ENCODE data around the gene SAC3D1. TPM values are rescaled to one million over a fixed set of nuclear protein-coding genes. Genes with fewer than 3 reads are reported as not detected.

SAC3D1 gene
- total RNA-seq, 1 experiment from 2014 or later: 35.8 TPM

Other genes with a start within 250 kb of the SAC3D1 start
- gene MAP4K2, start 238.0 kb upstream of the SAC3D1 start, total RNA-seq (2014; rRNA removed; shearing (Covaris generic)): 19.2 and 22.9 TPM in 2 replicates
- gene MEN1, start 230.7 kb upstream of the SAC3D1 start, total RNA-seq (2014; rRNA removed; shearing (Covaris generic)): 13.8 and 22.0 TPM in 2 replicates
- gene CDC42BPG, start 196.6 kb upstream of the SAC3D1 start, total RNA-seq (2014; rRNA removed; shearing (Covaris generic)): 0.03 TPM in 1 of 2 replicates, not detected in the other
- 75.2 and 85.7 TPM in 2 replicates for gene EHD1, start 162.6 kb upstream of the SAC3D1 start, total RNA-seq (2014; rRNA removed; shearing (Covaris generic))
- gene ATG2A, start 124.0 kb upstream of the SAC3D1 start, total RNA-seq (2014; rRNA removed; shearing (Covaris generic)): 22.5 and 23.2 TPM in 2 replicates
- 20.6 and 30.6 TPM in 2 replicates for gene PPP2R5B, start 116.5 kb upstream of the SAC3D1 start, total RNA-seq (2014; rRNA removed; shearing (Covaris generic))
- gene GPHA2, start 105.3 kb upstream of the SAC3D1 start, total RNA-seq (2014; rRNA removed; shearing (Covaris generic)): not detected in 2 replicates
- not detected in 2 replicates for gene MAJIN, start 69.1 kb upstream of the SAC3D1 start, total RNA-seq (2014; rRNA removed; shearing (Covaris generic))
- not detected in 2 replicates for gene BATF2, start 44.2 kb upstream of the SAC3D1 start, total RNA-seq (2014; rRNA removed; shearing (Covaris generic))
- gene ARL2, start 27.1 kb upstream of the SAC3D1 start, total RNA-seq (2014; rRNA removed; shearing (Covaris generic)): 155 and 222 TPM in 2 replicates
- gene SNX15, start 13.8 kb upstream of the SAC3D1 start, total RNA-seq (2014; rRNA removed; shearing (Covaris generic)): 35.3 and 36.9 TPM in 2 replicates
- gene NAALADL1, start 17.3 kb downstream of the SAC3D1 start, total RNA-seq (2014; rRNA removed; shearing (Covaris generic)): not detected in 2 replicates
- 90.2 and 124 TPM in 2 replicates for gene CDCA5, start 42.8 kb downstream of the SAC3D1 start, total RNA-seq (2014; rRNA removed; shearing (Covaris generic))
- gene ZFPL1, start 43.0 kb downstream of the SAC3D1 start, total RNA-seq (2014; rRNA removed; shearing (Covaris generic)): 63.7 and 91.9 TPM in 2 replicates
- 387 and 508 TPM in 2 replicates for gene VPS51, start 55.0 kb downstream of the SAC3D1 start, total RNA-seq (2014; rRNA removed; shearing (Covaris generic))
- gene TM7SF2, start 70.7 kb downstream of the SAC3D1 start, total RNA-seq (2014; rRNA removed; shearing (Covaris generic)): 1.5 and 2.4 TPM in 2 replicates
- 22.8 and 42.1 TPM in 2 replicates for gene ZNHIT2, start 76.5 kb downstream of the SAC3D1 start, total RNA-seq (2014; rRNA removed; shearing (Covaris generic))
- 672 and 1,078 TPM in 2 replicates for gene FAU, start 80.9 kb downstream of the SAC3D1 start, total RNA-seq (2014; rRNA removed; shearing (Covaris generic))
- gene MRPL49, start 81.1 kb downstream of the SAC3D1 start, total RNA-seq (2014; rRNA removed; shearing (Covaris generic)): 113 and 138 TPM in 2 replicates
- 15.6 and 20.2 TPM in 2 replicates for gene SYVN1, start 93.3 kb downstream of the SAC3D1 start, total RNA-seq (2014; rRNA removed; shearing (Covaris generic))
- not detected in 2 replicates for gene SPDYC, start 129.0 kb downstream of the SAC3D1 start, total RNA-seq (2014; rRNA removed; shearing (Covaris generic))
- 120 and 177 TPM in 2 replicates for gene CAPN1, start 140.7 kb downstream of the SAC3D1 start, total RNA-seq (2014; rRNA removed; shearing (Covaris generic))
- gene POLA2, start 220.8 kb downstream of the SAC3D1 start, total RNA-seq (2014; rRNA removed; shearing (Covaris generic)): 26.8 and 44.2 TPM in 2 replicates